K562 (cell line): ENCODE data around the gene GPR153. TPM values are rescaled to one million over a fixed set of nuclear protein-coding genes. Genes with fewer than 3 reads are reported as not detected.

Experiments used
- ADNP ChIP-seq: fragments of 200-800 bp; sonication (Bioruptor generic); IDR thresholded peaks from 2 replicates; pipeline ENCODE4 v1.6.1; 2016; ENCODE audit warnings: missing genetic modification characterization, missing compliant biosample characterization
- BHLHE40 ChIP-seq: IDR thresholded peaks from 2 replicates; pipeline ENCODE4 v1.6.1; 2011; ENCODE audit warnings: low read length, improper control_type of control experiment
- CBX5 ChIP-seq: IDR thresholded peaks from 2 replicates; pipeline ENCODE4 v1.6.1; 2014; ENCODE audit warnings: low read depth, borderline replicate concordance
- CREB1 ChIP-seq, 2 experiments: sonication (generic) in 1 of 2; formaldehyde crosslinking in 1 of 2; IDR thresholded peaks; 2 replicates each; pipeline versions ENCODE4 v1.6.1 to v1.8.0; 2012 to 2022; ENCODE audit warnings: inconsistent platforms in 1 of 2, mild to moderate bottlenecking in 1 of 2, missing genetic modification reagents in 1 of 2, moderate library complexity in 1 of 2
- CREM ChIP-seq: IDR thresholded peaks from 2 replicates; pipeline ENCODE4 v1.6.1; 2014; ENCODE audit warnings: antibody characterized with exemption, low read depth
- DNMT1 ChIP-seq: fragments of 450-650 bp; IDR thresholded peaks from 2 replicates; pipeline ENCODE4 v1.6.1; 2016; ENCODE audit warnings: antibody characterized with exemption, mild to moderate bottlenecking
- FUS ChIP-seq: fragments of 200-400 bp; formaldehyde crosslinking; optimal IDR thresholded peaks from 2 replicates; pipeline ENCODE3; 2017; ENCODE audit warnings: low read depth, low read length
- HNRNPL ChIP-seq: fragments of 200-400 bp; formaldehyde crosslinking; IDR thresholded peaks from 2 replicates; pipeline ENCODE4 v1.6.1; 2017; ENCODE audit warnings: low read depth, mild to moderate bottlenecking, low read length
- NCOA4 ChIP-seq: fragments of 450-650 bp; IDR thresholded peaks from 2 replicates; pipeline ENCODE4 v1.6.1; 2018; ENCODE audit warnings: mild to moderate bottlenecking; ENCODE audit not compliant: partially characterized antibody
- NR2C1 ChIP-seq, 2 experiments: fragments of 450-650 bp; IDR thresholded peaks; 2 replicates each; pipeline ENCODE4 v1.6.1; 2017; ENCODE audit warnings: mild to moderate bottlenecking in 2 of 2, antibody characterized with exemption in 1 of 2, inconsistent platforms in 1 of 2, missing compliant biosample characterization in 1 of 2, missing genetic modification characterization in 1 of 2
- PRMT5 ChIP-seq: sonication (generic); formaldehyde crosslinking; IDR thresholded peaks from 2 replicates; pipeline ENCODE4 v1.5.0; 2020; ENCODE audit warnings: missing genetic modification reagents
- RAD21 ChIP-seq, 2 experiments: fragments of 250-450 bp in 1 of 2; fragments of 450-650 bp in 1 of 2; sonication (Bioruptor Pico) in 1 of 2; formaldehyde crosslinking in 1 of 2; IDR thresholded peaks in 1 of 2; conservative IDR thresholded peaks in 1 of 2; 2 replicates each; pipeline versions ENCODE4 v1.4.0 to v1.8.0; 2020 to 2022; ENCODE audit warnings: mild to moderate bottlenecking in 2 of 2, moderate library complexity in 1 of 2
- TEAD1 ChIP-seq, 2 experiments: fragments of 450-650 bp in 1 of 2; sonication (generic) in 1 of 2; formaldehyde crosslinking; IDR thresholded peaks; 2 replicates each; pipeline versions ENCODE4 v1.4.0 to v1.8.0; 2020 to 2022; ENCODE audit warnings: mild to moderate bottlenecking in 2 of 2, missing genetic modification reagents in 1 of 2
- THRAP3 ChIP-seq: fragments of 450-650 bp; IDR thresholded peaks from 2 replicates; pipeline ENCODE4 v1.6.1; 2016; ENCODE audit warnings: mild to moderate bottlenecking, inconsistent platforms, borderline replicate concordance
- ZNF507 ChIP-seq: conservative IDR thresholded peaks from 2 replicates; pipeline ENCODE4 v1.6.1; 2017; ENCODE audit warnings: missing genetic modification characterization, missing compliant biosample characterization
- ZNF707 ChIP-seq: fragments of 250-450 bp; sonication (Bioruptor Pico); conservative IDR thresholded peaks from 2 replicates; pipeline ENCODE4 v1.8.0; 2022; ENCODE audit warnings: inconsistent platforms, mild to moderate bottlenecking, moderate library complexity
- ZNF785 ChIP-seq: fragments of 250-450 bp; sonication (Bioruptor Pico); IDR thresholded peaks from 2 replicates; pipeline ENCODE4 v1.4.0; 2020; ENCODE audit warnings: mild to moderate bottlenecking
- polyA plus RNA-seq, 8 experiments: library from polyadenylated mRNA; depleted of rRNA in 4 of 8; stranded (reverse) in 5 of 8; unstranded in 3 of 8; fragments of >200 nt; fragmentation: Nextera tagmentation in 2 of 8; fragmentation: Illumina TruSeq in 1 of 8; extraction: Ambion mirVana in 2 of 8; extraction: Trizol in 1 of 8; gene quantifications; 2 replicates each; pipeline versions ENCODE4 v1.2.1 to v1.2.3, GENCODE V29; 2011 to 2014; ENCODE audit warnings: inconsistent platforms in 1 of 8, missing spikeins in 1 of 8
- total RNA-seq, 7 experiments: library from RNA; depleted of rRNA in 6 of 7; stranded (reverse); fragments of >200 nt in 6 of 7; fragmentation: Illumina TruSeq in 2 of 7; extraction: Trizol in 2 of 7; gene quantifications; 2 replicates each; pipeline versions ENCODE4 v1.2.1 to v1.2.3, GENCODE V29; 2011 to 2021; ENCODE audit warnings: low replicate concordance in 1 of 7
- TF ChIP-seq, protein P1 (sequence below): fragments of 250-450 bp; sonication (Bioruptor Pico); IDR thresholded peaks from 2 replicates; pipeline ENCODE4 v1.9.0; 2021; ENCODE audit warnings: mild to moderate bottlenecking, inconsistent platforms

GPR153 gene
- total and polyA plus RNA-seq, 9 of the 15 experiments (the other 6 are each of a cell fraction or from before 2014, with no cell fraction given), result 0.01 to 1.5 (median 0.51) TPM

DNA sequence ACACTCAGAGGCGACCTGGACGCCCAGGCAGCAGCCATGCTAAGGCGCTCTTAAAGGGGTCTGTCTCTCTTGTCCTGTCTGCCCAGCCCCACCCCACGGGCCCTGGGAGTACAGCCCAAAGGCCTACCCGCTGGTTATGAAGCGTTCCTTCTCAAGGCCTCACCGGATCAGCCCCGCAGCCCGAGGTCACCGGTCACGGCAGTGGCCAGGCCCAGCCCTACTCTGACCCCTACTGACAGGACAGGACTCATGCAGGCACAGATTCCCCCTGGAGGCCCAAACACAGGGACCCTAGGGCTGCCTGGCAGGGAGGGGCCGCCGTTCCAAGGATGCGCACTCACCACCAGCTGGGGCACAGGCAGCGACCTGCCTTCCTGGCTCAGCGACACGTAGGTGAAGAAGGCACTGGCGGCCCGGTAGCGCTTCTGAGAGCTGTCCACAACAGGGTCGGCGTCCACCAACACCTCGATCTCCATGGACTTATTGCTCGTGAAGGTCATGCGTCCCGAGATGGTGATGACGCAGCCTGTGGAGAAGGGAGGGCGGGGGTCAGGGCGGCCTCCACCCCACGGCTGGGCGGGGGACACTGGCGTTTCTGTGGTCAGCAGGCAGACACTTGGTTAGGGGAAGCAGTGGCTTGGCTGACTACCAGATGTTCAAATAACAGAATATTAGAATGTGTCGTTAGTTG lies 20.0 kb upstream of the GPR153 start (continued):
- TF ChIP-seq NR2C1 (IDR thresholded peaks at IDR 0.05) (no peak), NR2C1 (tag; IDR thresholded peaks at IDR 0.05) (no peak), FUS (no peak), PRMT5 (no peak), ZNF507 (tag) (no peak), TEAD1 (CRISPR knock-in tag; IDR thresholded peaks at IDR 0.05) (no peak), THRAP3 (no peak), CBX5 (no peak), ZNF707 (CRISPR knock-in tag) (no peak), RAD21 (CRISPR knock-in tag; conservative IDR thresholded peaks at IDR 0.05 in 1 of 2, IDR thresholded peaks at IDR 0.05 in 1 of 2) (peak; percentile 47 to 80; a peak in 3 of 4 replicates), HNRNPL (no peak), DNMT1 (no peak), NCOA4 (no peak), CREM (0 out of 2 replicates have a peak, but pooled peaks have one; percentile 25), CREB1 (IDR thresholded peaks at IDR 0.05) (no peak), CREB1 (CRISPR knock-in tag; IDR thresholded peaks at IDR 0.05) (peak; percentile 63), BHLHE40 (no peak), ZNF785 (CRISPR knock-in tag) (no peak), ADNP (tag) (no peak)
- TF ChIP-seq, protein P1, sequence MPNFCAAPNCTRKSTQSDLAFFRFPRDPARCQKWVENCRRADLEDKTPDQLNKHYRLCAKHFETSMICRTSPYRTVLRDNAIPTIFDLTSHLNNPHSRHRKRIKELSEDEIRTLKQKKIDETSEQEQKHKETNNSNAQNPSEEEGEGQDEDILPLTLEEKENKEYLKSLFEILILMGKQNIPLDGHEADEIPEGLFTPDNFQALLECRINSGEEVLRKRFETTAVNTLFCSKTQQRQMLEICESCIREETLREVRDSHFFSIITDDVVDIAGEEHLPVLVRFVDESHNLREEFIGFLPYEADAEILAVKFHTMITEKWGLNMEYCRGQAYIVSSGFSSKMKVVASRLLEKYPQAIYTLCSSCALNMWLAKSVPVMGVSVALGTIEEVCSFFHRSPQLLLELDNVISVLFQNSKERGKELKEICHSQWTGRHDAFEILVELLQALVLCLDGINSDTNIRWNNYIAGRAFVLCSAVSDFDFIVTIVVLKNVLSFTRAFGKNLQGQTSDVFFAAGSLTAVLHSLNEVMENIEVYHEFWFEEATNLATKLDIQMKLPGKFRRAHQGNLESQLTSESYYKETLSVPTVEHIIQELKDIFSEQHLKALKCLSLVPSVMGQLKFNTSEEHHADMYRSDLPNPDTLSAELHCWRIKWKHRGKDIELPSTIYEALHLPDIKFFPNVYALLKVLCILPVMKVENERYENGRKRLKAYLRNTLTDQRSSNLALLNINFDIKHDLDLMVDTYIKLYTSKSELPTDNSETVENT (CRISPR knock-in tag), result 0 out of 2 replicates have a peak, but pooled peaks have one; percentile 12
